ENCODE results near the gene KRT76. TPM values are rescaled to one million over a fixed set of nuclear protein-coding genes. Genes with fewer than 3 reads are reported as not detected.

KRT76 gene
- total and polyA plus RNA-seq, 2 donors (not counting 1 experiment from before 2014, with no cell fraction given): not detected

DNA sequence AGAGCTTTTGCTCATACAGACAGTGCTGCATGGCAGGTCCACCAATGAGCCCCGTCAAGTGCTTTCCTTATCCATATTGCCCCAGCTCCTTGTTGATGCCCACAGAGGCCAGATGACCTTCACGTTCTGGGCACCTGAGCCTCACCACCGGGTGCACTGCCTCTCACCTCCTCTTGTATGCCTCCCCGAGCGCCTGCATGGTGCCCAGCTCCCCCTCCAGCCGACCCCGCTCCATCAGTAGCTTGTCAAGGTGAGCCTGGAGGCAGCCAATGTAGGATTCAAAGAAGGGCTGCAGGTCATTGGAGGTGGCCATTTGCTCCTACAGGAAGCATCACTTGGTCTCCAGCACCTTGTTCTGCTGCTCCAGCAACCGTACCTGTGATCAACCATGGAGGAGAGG, 42.0 kb downstream of the KRT76 start:
- no peaks in the 10 kb centered on the region for H3K4me1 Mint-ChIP-seq
- WGBS (ENCODE audit: insufficient coverage): 83% methylated on average over 8 of the region's 8 CpGs
- Histone ChIP-seq H3K9me3 (ENCODE audit: control extremely low read depth in 1 of 3, control insufficient read depth in 2 of 3, insufficient read depth in 1 of 3, low read length in 2 of 3) (peaks cover 0 to 2% (median 0%) of the 10 kb centered on the region in 3 donors), H3K36me3 (replicated peaks in 1 of 2; ENCODE audit: control extremely low read depth in 1 of 2, control insufficient read depth in 1 of 2, extremely low read depth in 1 of 2, insufficient read depth in 2 of 2, low read length in 1 of 2) (no peaks in the 10 kb centered on the region), H3K27me3 (replicated peaks in 1 of 4; ENCODE audit: control extremely low read depth in 1 of 4, control insufficient read depth in 3 of 4, insufficient read depth in 4 of 4, low read length in 3 of 4) (no peaks in the 10 kb centered on the region), H3K27ac (ENCODE audit: low read length in 2 of 2) (no peak overlapping the region), H2AFZ (ENCODE audit: insufficient read depth, low read depth, low read length, poor library complexity, severe bottlenecking) (no peak overlapping the region), H3K4me1 (ENCODE audit: control insufficient read depth in 2 of 2, insufficient read depth in 2 of 2, low read length in 2 of 2) (no peaks in the 10 kb centered on the region), H3K4me3 (ENCODE audit: control extremely low read depth in 1 of 5, extremely low read depth in 1 of 5, insufficient read depth in 1 of 5, low read depth in 2 of 5, low read length in 4 of 5) (no peak overlapping the region), H3K79me2 (ENCODE audit: control insufficient read depth, insufficient read depth, low read length) (no peaks in the 10 kb centered on the region), H4K20me1 (ENCODE audit: control insufficient read depth, insufficient read depth, low read length, poor library complexity, severe bottlenecking) (no peaks in the 10 kb centered on the region), H3K9ac (ENCODE audit: low read length) (no peak overlapping the region), H3K4me2 (replicated peaks; ENCODE audit: low read depth, low read length, poor library complexity, severe bottlenecking) (no peak overlapping the region)
- ATAC-seq (ENCODE audit: low read depth) (no peak), DNase-seq (no peak)
- H3K4me3 Mint-ChIP-seq: no peak overlapping the region
- H3K27ac Mint-ChIP-seq: no peak overlapping the region
- H3K9me3 Mint-ChIP-seq (ENCODE audit: insufficient read depth): no peaks in the 10 kb centered on the region
- intact Hi-C loops (cut with micrococcal nuclease): no loop called here
- H3K27me3 Mint-ChIP-seq: peaks cover 15% of the 10 kb centered on the region
- TF ChIP-seq EZH2 (IDR thresholded peaks at IDR 0.05; ENCODE audit: borderline replicate concordance, insufficient read depth, low read depth, low read length, poor library complexity, severe bottlenecking): no peak
- TF ChIP-seq, protein P1, sequence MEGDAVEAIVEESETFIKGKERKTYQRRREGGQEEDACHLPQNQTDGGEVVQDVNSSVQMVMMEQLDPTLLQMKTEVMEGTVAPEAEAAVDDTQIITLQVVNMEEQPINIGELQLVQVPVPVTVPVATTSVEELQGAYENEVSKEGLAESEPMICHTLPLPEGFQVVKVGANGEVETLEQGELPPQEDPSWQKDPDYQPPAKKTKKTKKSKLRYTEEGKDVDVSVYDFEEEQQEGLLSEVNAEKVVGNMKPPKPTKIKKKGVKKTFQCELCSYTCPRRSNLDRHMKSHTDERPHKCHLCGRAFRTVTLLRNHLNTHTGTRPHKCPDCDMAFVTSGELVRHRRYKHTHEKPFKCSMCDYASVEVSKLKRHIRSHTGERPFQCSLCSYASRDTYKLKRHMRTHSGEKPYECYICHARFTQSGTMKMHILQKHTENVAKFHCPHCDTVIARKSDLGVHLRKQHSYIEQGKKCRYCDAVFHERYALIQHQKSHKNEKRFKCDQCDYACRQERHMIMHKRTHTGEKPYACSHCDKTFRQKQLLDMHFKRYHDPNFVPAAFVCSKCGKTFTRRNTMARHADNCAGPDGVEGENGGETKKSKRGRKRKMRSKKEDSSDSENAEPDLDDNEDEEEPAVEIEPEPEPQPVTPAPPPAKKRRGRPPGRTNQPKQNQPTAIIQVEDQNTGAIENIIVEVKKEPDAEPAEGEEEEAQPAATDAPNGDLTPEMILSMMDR (IDR thresholded peaks at IDR 0.05): no peak
- ChIA-PET POLR2A (no interaction called here), CTCF (no interaction called here)

DNA sequence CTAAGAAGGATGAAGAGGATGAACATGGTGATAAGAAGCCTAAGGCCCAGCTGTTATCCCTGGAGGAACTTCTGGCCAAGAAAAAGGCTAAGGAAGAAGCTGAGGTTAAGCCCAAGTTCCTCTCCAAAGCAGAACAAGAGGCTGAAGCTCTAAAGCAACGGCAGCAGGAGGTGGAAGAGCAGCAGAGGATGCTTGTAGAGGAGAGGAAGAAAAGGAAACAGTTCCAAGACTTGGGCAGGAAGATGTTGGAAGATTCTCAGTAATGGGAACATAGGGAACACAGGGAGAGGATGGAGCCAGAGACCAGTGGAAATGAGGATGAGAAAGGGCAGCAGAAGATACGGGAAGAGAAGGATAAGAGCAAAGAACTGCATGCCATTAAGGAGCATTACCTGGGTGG, 46.4 kb downstream of the KRT76 start:
- no peak overlapping the region for H3K27ac Mint-ChIP-seq
- Histone ChIP-seq H2AFZ (ENCODE audit: insufficient read depth, low read depth, low read length, poor library complexity, severe bottlenecking) (no peak overlapping the region), H3K9me3 (ENCODE audit: control extremely low read depth in 1 of 3, control insufficient read depth in 2 of 3, insufficient read depth in 1 of 3, low read length in 2 of 3) (peaks cover 0 to 2% (median 0%) of the 10 kb centered on the region in 3 donors), H3K4me2 (replicated peaks; ENCODE audit: low read depth, low read length, poor library complexity, severe bottlenecking) (no peak overlapping the region), H3K27me3 (replicated peaks in 1 of 4; ENCODE audit: control extremely low read depth in 1 of 4, control insufficient read depth in 3 of 4, insufficient read depth in 4 of 4, low read length in 3 of 4) (no peaks in the 10 kb centered on the region), H3K27ac (ENCODE audit: low read length in 2 of 2) (no peak overlapping the region), H4K20me1 (ENCODE audit: control insufficient read depth, insufficient read depth, low read length, poor library complexity, severe bottlenecking) (no peaks in the 10 kb centered on the region), H3K4me1 (ENCODE audit: control insufficient read depth in 2 of 2, insufficient read depth in 2 of 2, low read length in 2 of 2) (no peaks in the 10 kb centered on the region), H3K9ac (ENCODE audit: low read length) (no peak overlapping the region), H3K36me3 (replicated peaks in 1 of 2; ENCODE audit: control extremely low read depth in 1 of 2, control insufficient read depth in 1 of 2, extremely low read depth in 1 of 2, insufficient read depth in 2 of 2, low read length in 1 of 2) (no peaks in the 10 kb centered on the region), H3K79me2 (ENCODE audit: control insufficient read depth, insufficient read depth, low read length) (no peaks in the 10 kb centered on the region), H3K4me3 (ENCODE audit: control extremely low read depth in 1 of 5, extremely low read depth in 1 of 5, insufficient read depth in 1 of 5, low read depth in 2 of 5, low read length in 4 of 5) (no peak overlapping the region)
- ATAC-seq (ENCODE audit: low read depth) (no peak), DNase-seq (no peak)
- ChIA-PET CTCF (no interaction called here), POLR2A (no interaction called here)
- intact Hi-C loops (cut with micrococcal nuclease): no loop called here
- H3K4me3 Mint-ChIP-seq: no peak overlapping the region
- H3K27me3 Mint-ChIP-seq: peaks cover 17% of the 10 kb centered on the region
- H3K4me1 Mint-ChIP-seq: no peaks in the 10 kb centered on the region
- H3K9me3 Mint-ChIP-seq (ENCODE audit: insufficient read depth): no peaks in the 10 kb centered on the region
- WGBS (ENCODE audit: insufficient coverage): 43% methylated on average over 2 of the region's 2 CpGs
- TF ChIP-seq EZH2 (IDR thresholded peaks at IDR 0.05; ENCODE audit: borderline replicate concordance, insufficient read depth, low read depth, low read length, poor library complexity, severe bottlenecking): no peak
- TF ChIP-seq, protein P1 (IDR thresholded peaks at IDR 0.05): no peak
